HG03175 (cell line): ENCODE data around the gene ALDH1A3.

Experiments used
- ATAC-seq: cut with Tn5 transposase; IDR thresholded peaks from one replicate; pipeline ENCODE4 v1.9.1; 2021; ENCODE audit warnings: mild to moderate bottlenecking, moderate library complexity; ENCODE audit not compliant: unreplicated experiment

Gene ALDH1A3

DNA sequence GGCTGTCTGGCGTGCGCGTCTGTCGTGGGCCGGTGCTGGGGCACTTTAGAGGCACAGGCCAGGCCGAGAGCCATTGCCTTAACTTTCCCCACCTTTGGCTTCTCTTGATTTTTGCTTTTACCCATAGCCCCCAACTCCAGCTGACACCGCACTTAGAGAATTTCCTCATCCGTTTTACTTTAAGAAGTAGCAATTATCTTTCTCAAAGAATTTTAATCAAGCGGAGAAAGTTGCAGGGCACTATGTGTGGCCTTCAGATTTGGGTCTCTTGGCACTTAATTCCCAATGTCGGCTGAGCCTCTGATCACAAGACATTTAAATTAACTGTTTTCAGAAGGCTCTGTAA lies 1.2 kb downstream of the ALDH1A3 start:
- ATAC-seq = no peak

DNA sequence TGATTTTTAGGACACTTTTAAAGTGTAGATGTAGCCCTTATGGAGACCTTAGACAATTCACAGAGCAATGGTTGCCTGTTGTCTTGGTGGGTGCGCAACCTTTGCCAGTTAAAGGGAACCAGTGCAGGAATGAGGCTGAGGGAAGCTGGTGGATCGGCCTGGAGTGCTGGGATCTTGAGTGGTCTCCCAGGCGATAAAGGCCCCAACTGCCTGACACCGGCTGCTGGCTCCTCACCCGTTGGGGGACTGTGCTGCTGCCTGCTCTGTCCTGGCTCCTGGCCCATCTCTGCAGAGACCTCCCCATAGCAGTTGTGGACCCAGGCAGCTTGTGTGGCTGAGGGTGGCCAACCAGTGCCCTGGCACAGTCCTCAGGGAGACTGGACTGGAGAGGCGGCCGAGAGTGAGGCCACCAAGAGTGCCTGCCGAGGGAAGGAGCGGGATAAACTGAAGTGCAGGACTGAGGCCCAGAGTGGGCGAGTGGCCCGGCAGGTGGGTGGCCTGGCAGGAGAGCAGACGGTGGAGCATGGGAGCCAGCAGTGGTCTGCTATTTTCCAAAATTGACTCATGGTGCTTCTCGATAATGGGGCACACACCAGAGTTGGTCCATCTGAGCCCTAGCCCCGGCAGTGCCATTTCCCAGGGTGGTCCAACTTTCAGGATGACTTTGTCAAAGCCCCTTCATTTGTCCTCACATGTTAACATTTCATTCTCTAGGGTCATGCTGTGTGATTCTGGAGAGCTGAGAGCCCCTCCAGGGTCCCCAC lies 2.1 kb downstream of the ALDH1A3 start:
- ATAC-seq = no peak

DNA sequence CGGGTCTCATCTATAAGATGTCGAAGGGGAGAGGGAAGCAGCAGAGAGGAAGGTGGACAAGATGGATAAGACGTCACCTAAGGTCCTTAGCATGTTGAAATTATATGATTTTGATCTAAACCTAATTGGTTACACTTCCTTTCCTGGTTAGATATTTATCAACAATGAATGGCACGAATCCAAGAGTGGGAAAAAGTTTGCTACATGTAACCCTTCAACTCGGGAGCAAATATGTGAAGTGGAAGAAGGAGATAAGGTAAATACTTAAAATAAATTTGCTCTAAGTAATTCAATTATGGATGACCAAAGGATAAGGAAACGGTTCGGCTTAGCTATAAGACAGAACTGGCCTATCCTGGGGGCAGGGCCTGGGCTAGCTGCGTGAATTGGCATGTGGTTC lies 5.5 kb downstream of the ALDH1A3 start:
- no peak for ATAC-seq

DNA sequence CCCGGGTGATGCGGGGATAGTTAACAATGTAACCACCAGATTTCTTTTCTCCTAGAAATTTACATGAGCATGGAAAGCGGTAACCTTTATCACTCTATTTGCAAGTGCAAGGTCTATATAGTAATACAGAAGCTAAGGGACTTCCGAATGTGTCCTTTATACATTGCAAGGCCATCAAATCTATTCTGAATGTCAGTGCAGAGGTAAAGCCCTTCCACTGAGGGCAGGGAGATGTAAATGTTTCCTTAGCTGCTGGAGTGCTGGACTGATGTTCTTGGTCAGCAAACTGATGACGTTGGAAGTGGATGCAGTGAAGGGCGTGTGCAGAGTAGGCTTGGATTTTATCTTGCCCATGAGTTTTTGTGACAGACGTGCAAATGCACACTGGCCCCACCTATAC lies 6.2 kb downstream of the ALDH1A3 start:
- no peak for ATAC-seq

GRCh38 chr15:100887211-100887913 lies 7.7 kb downstream of the ALDH1A3 start:
- no peak for ATAC-seq

- no peak for ATAC-seq
Measured at GRCh38 chr15:100889385-100890050, 9.9 kb downstream of the ALDH1A3 start.

DNA sequence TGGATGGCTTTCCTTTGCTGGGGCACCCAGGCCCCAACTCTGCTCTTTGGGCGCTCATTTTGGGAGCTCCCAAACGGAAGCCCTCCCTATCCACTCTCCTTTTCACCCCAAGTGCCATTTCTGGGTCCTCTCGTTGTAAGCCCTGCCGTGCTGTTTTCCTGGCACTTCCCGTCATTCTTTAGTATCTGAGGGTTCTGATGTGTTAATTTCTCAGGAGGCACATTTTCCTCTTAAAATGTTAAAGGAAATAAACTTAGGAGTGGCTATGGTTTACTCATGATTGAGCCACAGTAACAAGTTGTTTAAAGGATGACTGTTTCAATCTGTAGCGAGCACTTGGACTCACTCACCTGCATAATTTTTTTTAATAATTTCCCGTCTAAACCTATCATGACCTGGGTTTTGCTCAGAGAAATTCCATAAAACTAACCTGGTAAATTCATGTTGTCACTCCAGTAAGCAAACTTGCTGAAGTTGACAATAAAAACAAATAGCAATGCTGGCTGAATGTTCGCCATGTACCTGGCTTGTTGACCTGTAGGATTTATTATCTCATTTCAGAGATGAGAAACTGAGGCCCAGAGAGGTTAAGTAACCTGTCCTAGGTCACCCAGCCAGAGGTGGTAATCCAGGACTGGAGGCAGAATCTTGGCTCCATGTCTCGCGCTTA lies 10.6 kb downstream of the ALDH1A3 start:
- no peak for ATAC-seq

DNA sequence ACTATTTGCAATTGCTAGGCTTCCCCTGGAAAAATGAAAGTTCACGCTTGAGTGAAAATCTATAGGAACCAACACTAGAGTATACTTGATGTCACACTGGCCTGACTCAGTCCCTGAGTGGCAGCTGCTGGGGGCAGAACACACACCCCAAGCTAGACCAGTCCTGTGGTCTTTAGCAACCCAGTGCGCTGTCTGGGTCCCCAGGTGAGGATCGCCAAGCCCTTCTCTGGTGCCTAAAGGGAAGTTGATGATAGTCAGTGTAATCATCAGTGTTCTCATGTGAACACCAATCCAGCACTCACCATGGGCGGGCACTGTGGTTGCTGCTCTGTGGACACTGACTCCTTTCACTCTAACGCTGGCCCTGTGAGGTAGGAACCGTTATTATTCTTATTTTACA lies 11.2 kb downstream of the ALDH1A3 start:
- ATAC-seq = no peak

- ATAC-seq = no peak
Measured at GRCh38 chr15:100891307-100892012, 11.8 kb downstream of the ALDH1A3 start.

DNA sequence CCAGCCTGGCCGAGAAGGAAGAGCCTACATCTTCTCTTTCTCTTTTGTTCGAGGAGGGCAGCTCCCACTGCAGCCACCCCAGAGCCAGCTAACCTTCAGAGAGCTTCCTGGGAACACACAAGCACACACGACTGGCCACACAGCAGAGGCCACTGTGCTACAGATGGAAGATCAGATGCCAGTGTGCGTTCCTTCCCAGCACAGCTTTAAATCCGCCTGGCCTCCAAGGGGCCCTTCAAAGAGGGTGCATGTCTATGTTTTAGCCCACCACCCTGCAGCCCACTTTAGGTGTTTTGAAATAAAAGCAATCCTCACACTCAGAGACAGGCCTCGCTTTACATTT lies 12.4 kb downstream of the ALDH1A3 start:
- ATAC-seq = no peak

- no peak for ATAC-seq
Measured at GRCh38 chr15:100893261-100893963, 13.8 kb downstream of the ALDH1A3 start.

DNA sequence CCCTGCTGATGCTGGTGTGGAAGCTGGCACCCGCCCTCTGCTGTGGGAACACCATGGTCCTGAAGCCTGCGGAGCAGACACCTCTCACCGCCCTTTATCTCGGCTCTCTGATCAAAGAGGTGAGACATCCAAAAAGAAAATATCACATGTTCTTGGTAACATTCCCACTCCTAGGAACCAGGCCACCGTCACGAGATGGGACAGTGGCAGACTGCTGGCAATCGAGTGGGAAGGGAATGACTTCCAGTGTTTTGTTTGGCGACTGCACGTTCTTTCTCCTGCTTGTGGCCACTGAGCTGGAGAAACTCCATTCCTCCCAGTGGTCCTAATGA lies 14.3 kb downstream of the ALDH1A3 start:
- no peak for ATAC-seq

- no peak for ATAC-seq
Measured at GRCh38 chr15:100895721-100896120, 16.1 kb downstream of the ALDH1A3 start.

DNA sequence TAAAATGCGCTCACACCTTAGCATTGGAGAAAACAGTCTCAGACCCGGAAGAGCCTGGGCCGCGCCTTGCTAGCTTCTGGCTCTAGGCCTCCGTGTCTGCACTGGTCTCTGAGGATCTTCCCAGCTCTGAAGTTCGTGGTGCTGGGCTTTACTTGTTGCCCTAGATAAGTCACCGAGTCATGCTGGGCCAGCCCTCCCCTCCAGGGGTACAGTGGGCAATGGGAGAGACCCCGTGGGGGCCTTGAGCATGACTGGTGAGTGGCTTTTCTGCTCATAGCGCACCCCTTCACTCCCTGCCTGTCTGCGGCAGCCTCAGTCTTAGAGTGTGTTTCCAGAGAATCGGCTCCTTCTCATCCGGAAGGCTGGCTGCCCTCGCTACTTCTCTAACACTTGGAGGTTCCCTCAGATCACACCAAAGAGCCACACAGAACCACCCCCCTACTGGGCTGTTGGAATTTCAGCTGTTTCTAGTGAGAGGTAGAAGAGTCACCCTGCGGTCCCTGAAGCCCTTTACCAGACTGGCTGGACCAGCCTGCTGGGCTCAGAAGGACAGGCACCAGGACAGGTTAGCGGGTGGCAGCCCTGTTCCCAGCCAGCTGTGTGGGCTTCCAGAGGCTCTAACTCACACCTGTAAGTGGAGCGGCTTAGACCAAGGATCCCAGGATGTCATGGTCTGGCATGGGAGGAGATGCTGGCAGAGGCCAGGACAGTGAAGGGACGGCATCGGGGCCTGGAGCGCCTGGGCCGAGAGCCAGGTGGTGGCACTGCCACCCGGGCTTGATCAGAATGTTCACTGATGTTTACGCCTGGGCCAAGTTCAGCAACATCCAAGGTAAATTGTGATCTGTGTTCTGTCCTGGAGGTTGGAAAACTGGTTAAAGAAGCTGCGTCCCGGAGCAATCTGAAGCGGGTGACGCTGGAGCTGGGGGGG lies 17.9 kb downstream of the ALDH1A3 start:
- ATAC-seq = no peak

GRCh38 chr15:100898152-100898490 lies 18.5 kb downstream of the ALDH1A3 start:
- ATAC-seq = no peak

GRCh38 chr15:100898661-100899462 lies 19.2 kb downstream of the ALDH1A3 start:
- no peak for ATAC-seq

GRCh38 chr15:100899601-100900000 lies 20.0 kb downstream of the ALDH1A3 start:
- ATAC-seq = no peak

DNA sequence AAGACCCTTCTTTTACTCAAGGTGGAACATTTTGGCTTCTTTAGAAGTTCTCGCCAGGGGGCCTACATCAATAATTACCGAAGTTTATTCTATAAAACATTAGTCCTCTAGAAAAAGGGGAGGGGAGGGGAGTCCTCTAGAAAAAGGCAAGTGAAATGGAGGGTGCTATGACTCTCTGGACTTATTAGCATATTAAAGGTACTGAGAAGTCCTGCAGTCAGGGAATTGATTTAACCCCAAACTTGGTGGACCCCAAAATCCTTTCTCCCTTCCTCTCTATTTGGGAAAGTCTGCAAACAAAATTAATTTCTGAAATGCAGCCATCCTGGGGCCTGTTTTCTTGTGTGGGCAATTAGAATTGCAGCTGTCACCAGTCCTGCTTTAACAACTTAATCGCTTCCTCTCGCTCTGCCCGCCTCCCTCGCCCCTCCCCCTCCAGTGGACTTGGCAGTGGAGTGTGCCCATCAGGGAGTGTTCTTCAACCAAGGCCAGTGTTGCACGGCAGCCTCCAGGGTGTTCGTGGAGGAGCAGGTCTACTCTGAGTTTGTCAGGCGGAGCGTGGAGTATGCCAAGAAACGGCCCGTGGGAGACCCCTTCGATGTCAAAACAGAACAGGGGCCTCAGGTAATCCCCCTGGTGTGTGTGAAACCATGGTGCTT lies 20.6 kb downstream of the ALDH1A3 start:
- ATAC-seq = no peak
